ENCODE data around the gene ZNF606.

GRCh38 chr19:58042495-58043340, 40.1 kb upstream of the ZNF606 start:
- TF ChIP-seq ZNF224 (CRISPR knock-in tag; IDR thresholded peaks at IDR 0.05), result no peak
- TF ChIP-seq ESRRA (IDR thresholded peaks at IDR 0.05; ENCODE audit: borderline replicate concordance, low read depth), result no peak
- no peak for TF ChIP-seq ARNT (IDR thresholded peaks at IDR 0.05)
- no peak for TF ChIP-seq GMEB1 (CRISPR knock-in tag; IDR thresholded peaks at IDR 0.05)
- TF ChIP-seq CBX3 (IDR thresholded peaks at IDR 0.05; ENCODE audit: borderline replicate concordance in 1 of 2, low read length in 2 of 2), result no peak
- no peak for TF ChIP-seq YY1 (IDR thresholded peaks at IDR 0.05; ENCODE audit: borderline replicate concordance in 1 of 3, control insufficient read depth in 1 of 3, extremely low read depth in 1 of 3, insufficient read depth in 3 of 3, insufficient read length in 1 of 3, insufficient replicate concordance in 2 of 3, low read depth in 1 of 3, low read length in 2 of 3)
- peak in 2 of 3 experiments; percentile 16 to 22; a peak in 1 of 6 replicates for TF ChIP-seq CTCF (IDR thresholded peaks at IDR 0.05 in 2 of 3, conservative IDR thresholded peaks at IDR 0.05 in 1 of 3; ENCODE audit: insufficient read depth in 2 of 3, low read depth in 1 of 3, low read length in 3 of 3)
- TF ChIP-seq, protein P1, sequence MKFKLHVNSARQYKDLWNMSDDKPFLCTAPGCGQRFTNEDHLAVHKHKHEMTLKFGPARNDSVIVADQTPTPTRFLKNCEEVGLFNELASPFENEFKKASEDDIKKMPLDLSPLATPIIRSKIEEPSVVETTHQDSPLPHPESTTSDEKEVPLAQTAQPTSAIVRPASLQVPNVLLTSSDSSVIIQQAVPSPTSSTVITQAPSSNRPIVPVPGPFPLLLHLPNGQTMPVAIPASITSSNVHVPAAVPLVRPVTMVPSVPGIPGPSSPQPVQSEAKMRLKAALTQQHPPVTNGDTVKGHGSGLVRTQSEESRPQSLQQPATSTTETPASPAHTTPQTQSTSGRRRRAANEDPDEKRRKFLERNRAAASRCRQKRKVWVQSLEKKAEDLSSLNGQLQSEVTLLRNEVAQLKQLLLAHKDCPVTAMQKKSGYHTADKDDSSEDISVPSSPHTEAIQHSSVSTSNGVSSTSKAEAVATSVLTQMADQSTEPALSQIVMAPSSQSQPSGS (CRISPR knock-in tag; IDR thresholded peaks at IDR 0.05), result no peak
- TF ChIP-seq EZH2 (IDR thresholded peaks at IDR 0.05; ENCODE audit: borderline replicate concordance, low read depth, low read length), result no peak
- no peak for TF ChIP-seq TEAD4 (IDR thresholded peaks at IDR 0.05; ENCODE audit: low read length)
- TF ChIP-seq TEAD4 (CRISPR knock-in tag; IDR thresholded peaks at IDR 0.05; ENCODE audit: borderline replicate concordance), result no peak
- TF ChIP-seq EP300 (IDR thresholded peaks at IDR 0.05; ENCODE audit: low read length), result no peak
- TF ChIP-seq MAFK (IDR thresholded peaks at IDR 0.05; ENCODE audit: low read length), result no peak
- no peak for TF ChIP-seq ZNF140 (CRISPR knock-in tag; IDR thresholded peaks at IDR 0.05)
- TF ChIP-seq PCBP2 (IDR thresholded peaks at IDR 0.05; ENCODE audit: low read depth, low read length, poor library complexity, severe bottlenecking), result no peak
